Prostate gland (tissue), 2 donors: Measurements from ENCODE around the gene GRID2. TPM values are rescaled to one million over a fixed set of nuclear protein-coding genes. Genes with fewer than 3 reads are reported as not detected.
"Not testable (repeated sequence)": the region's sequence is repeated elsewhere in the genome, so short reads cannot be mapped to it uniquely, and the experiment has no call there.

Source experiments
- DNase-seq: peaks from one replicate; pipeline ENCODE4 v3.0.0-alpha.2; 2019; ENCODE audit warnings: low spot score
- H3K27ac ChIP-seq, 2 donors: fragments of 200-600 bp; sonication (generic); 2 replicates each; pipeline ENCODE4 v1.5.1; 2017 to 2019
- H3K27me3 ChIP-seq: fragments of 200-600 bp; sonication (generic); replicated peaks from 2 replicates; pipeline ENCODE4 v1.5.1; 2019; ENCODE audit not compliant: insufficient read depth
- H3K36me3 ChIP-seq, 2 donors: fragments of 200-600 bp; sonication (generic); 1 replicate in 1 of 2; 2 replicates in 1 of 2; pipeline versions ENCODE4 v1.5.1 to v1.8.1; 2017 to 2019
- H3K4me1 ChIP-seq: fragments of 200-600 bp; sonication (generic); replicated peaks from 2 replicates; pipeline ENCODE4 v1.5.1; 2019
- H3K4me3 ChIP-seq, 2 donors: fragments of 200-600 bp; sonication (generic); 2 replicates each; pipeline ENCODE4 v1.5.1; 2017 to 2019
- H3K9me3 ChIP-seq: fragments of 200-600 bp; sonication (generic); 2 replicates; pipeline ENCODE4 v1.5.1; 2017
- POLR2A ChIP-seq: fragments of 450-650 bp; IDR thresholded peaks from one replicate; pipeline ENCODE4 v1.6.1; 2016; ENCODE audit warnings: antibody characterized with exemption, mild to moderate bottlenecking
- POLR2AphosphoS5 ChIP-seq: sonication (generic); formaldehyde crosslinking; IDR thresholded peaks from one replicate; pipeline ENCODE4 v1.6.1; 2017; ENCODE audit warnings: antibody characterized with exemption
- WGBS: methylation state at CpG from one replicate; pipeline ENCODE4 v1.1.5; 2018; 5-methylcytosine and 5-hydroxymethylcytosine counted together
- intact Hi-C: fragments of 100-400 bp; cut with DNase I; formaldehyde crosslinking; loops from one replicate; pipeline ENCODE4 v1.14.2; 2022
- total RNA-seq, 2 donors: library from RNA; depleted of rRNA; stranded (reverse); fragments of >200 nt; gene quantifications; one replicate each; pipeline ENCODE4 v1.1.0, GENCODE V29; 2016
- TF ChIP-seq, protein P1 (sequence below), 4 experiments: fragments of 200-600 bp in 2 of 4; fragments of 450-650 bp in 2 of 4; sonication (generic) in 2 of 4; IDR thresholded peaks; 1 replicate in 3 of 4; 2 replicates in 1 of 4; pipeline ENCODE4 v1.5.1; 2016 to 2019; ENCODE audit warnings: antibody characterized with exemption in 4 of 4, mild to moderate bottlenecking in 2 of 4, moderate library complexity in 2 of 4

GRID2 gene
- total RNA-seq, 2 donors from 2014 or later, result 0.09 to 11.0 TPM

DNA sequence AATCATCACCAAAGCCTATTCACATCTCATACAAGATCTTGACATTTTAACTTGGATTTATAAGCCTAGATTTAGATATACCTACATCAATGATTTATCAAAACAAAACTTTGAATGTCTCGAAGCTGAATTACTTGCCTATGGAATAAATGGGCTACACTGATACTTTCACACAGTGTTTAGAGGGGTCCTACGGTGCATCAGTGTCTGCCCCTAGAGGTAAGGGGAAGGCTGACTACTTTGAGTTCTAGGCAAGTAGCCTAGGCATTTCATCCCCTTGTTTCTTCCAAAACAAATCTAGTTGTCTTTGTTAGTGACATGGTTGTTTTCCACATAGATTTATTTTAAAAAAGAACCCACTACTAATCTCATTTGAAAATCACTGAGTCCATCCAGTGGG, 1366.7 kb downstream of the GRID2 start:
- Histone ChIP-seq H3K27ac (no peak overlapping the region), H3K27me3 (no peaks in the 10 kb centered on the region), H3K9me3 (no peaks in the 10 kb centered on the region), H3K4me1 (no peaks in the 10 kb centered on the region), H3K36me3 (no peaks in the 10 kb centered on the region), H3K4me3 (no peak overlapping the region)
- WGBS, result 83% methylated on average over 2 of the region's 2 CpGs
- intact Hi-C loops, result no loop called here
- TF ChIP-seq, protein P1, sequence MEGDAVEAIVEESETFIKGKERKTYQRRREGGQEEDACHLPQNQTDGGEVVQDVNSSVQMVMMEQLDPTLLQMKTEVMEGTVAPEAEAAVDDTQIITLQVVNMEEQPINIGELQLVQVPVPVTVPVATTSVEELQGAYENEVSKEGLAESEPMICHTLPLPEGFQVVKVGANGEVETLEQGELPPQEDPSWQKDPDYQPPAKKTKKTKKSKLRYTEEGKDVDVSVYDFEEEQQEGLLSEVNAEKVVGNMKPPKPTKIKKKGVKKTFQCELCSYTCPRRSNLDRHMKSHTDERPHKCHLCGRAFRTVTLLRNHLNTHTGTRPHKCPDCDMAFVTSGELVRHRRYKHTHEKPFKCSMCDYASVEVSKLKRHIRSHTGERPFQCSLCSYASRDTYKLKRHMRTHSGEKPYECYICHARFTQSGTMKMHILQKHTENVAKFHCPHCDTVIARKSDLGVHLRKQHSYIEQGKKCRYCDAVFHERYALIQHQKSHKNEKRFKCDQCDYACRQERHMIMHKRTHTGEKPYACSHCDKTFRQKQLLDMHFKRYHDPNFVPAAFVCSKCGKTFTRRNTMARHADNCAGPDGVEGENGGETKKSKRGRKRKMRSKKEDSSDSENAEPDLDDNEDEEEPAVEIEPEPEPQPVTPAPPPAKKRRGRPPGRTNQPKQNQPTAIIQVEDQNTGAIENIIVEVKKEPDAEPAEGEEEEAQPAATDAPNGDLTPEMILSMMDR (IDR thresholded peaks at IDR 0.05), result no peak
- TF ChIP-seq POLR2AphosphoS5, result no peak
- TF ChIP-seq POLR2A, result no peak
- DNase-seq, result no peak

DNA sequence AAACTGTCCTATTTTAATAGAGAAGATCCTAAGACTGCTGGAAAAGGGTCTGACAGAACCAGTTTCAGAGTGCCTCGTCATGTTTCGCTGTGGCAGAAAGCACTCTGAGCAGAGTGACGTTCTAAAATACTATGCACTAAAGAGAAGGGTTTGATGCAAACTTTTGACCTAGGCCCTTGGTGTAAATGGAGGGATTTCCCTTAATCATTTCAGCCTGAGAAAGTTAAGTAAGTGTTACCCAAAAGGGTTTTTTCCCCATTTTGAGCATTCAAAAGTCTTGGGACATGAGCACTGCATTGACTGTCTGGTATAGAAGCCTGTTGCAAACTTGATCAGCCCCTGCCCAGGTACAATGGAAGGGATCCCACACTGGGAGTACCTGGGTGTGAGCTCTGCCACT, 1367.3 kb downstream of the GRID2 start:
- Histone ChIP-seq H3K36me3 (no peaks in the 10 kb centered on the region), H3K4me1 (no peaks in the 10 kb centered on the region)

DNA sequence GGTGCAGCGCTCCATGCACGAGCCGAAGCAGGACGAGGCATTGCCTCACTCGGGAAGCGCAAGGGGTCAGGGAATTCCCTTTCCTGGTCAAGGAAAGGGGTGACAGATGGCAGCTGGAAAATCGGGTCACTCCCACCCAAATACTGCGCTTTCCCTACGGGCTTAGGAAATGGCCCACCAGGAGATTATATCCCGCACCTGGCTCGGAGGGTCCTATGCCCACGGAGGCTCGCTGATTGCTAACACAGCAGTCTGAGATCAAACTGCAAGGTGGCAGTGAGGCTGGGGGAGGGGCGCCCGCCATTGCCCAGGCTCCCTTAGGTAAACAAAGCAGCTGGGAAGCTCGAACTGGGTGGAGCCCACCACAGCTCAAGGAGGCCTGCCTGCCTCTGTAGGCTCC, 1373.2 kb downstream of the GRID2 start:
- H3K4me3 ChIP-seq, H3K27me3 ChIP-seq, H3K9me3 ChIP-seq, intact Hi-C loops, H3K27ac ChIP-seq, H3K36me3 ChIP-seq, DNase-seq, H3K4me1 ChIP-seq: not testable (repeated sequence)
- whole genome bisulfite sequencing, result 87% methylated on average over 15 of the region's 16 CpGs

More for the DNA sequence above, 1367.3 kb downstream of the GRID2 start:
- WGBS, result 89% methylated on average over 3 of the region's 3 CpGs
- DNase-seq, result no peak
- Histone ChIP-seq H3K4me3 (no peak overlapping the region), H3K27me3 (no peaks in the 10 kb centered on the region), H3K27ac (no peak overlapping the region), H3K9me3 (no peaks in the 10 kb centered on the region)
- TF ChIP-seq, protein P1 (IDR thresholded peaks at IDR 0.05), result no peak
- TF ChIP-seq POLR2A (no peak), POLR2AphosphoS5 (no peak)
- intact Hi-C loops, result no loop called here

DNA sequence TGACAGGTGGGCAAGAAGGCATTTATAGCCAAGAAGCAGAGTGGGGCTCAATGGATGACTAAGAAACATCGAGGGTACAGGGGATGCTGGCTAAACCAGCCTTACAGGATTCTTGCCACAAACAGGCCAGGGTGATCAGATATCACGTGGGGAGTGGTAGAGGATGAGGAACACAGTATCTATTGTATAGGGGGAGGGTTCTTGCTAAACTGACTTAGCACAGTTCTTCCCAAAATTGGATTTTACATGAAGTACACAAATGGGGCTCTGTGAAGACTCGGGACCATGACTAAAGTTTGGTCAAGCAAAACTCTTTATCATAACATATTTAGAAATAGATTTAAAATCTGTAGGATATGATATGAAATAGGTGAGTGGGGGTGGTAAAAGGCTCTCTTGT, 1380.8 kb downstream of the GRID2 start:
- WGBS, result 43% methylated on average over 3 of the region's 3 CpGs
- no peak for DNase-seq
- H3K4me1 ChIP-seq, result no peaks in the 10 kb centered on the region
- no peaks in the 10 kb centered on the region for H3K36me3 ChIP-seq
- H3K4me3 ChIP-seq, result no peak overlapping the region
- no peak for TF ChIP-seq POLR2AphosphoS5
- no peak for TF ChIP-seq POLR2A
- TF ChIP-seq, protein P1 (IDR thresholded peaks at IDR 0.05), result no peak
- intact Hi-C loops, result no loop called here
- no peaks in the 10 kb centered on the region for H3K27me3 ChIP-seq
- no peak overlapping the region for H3K27ac ChIP-seq
- no peaks in the 10 kb centered on the region for H3K9me3 ChIP-seq

DNA sequence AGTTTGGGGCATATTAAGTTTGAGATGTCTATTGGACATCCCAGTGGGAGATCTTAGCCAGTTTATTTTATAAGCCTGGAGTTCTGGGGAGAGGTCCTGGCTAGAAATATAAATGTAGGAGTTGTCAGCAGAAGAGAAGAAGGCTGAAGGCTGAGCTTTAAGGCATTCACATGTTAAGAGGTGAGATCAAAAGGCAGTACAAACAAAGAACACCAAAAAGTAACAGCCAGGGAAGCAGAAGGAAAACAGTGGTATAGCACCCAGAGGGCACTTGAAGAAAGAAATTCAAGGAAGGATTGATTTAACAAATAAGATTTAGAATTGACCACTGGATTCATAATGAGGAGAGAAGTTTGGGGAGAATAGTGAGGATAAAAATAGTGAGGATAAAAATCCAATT, 1383.5 kb downstream of the GRID2 start:
- Histone ChIP-seq H3K27ac (no peak overlapping the region), H3K4me3 (no peak overlapping the region), H3K4me1 (no peaks in the 10 kb centered on the region), H3K36me3 (no peaks in the 10 kb centered on the region), H3K27me3 (no peaks in the 10 kb centered on the region), H3K9me3 (no peaks in the 10 kb centered on the region)
- DNase-seq, result no peak
- TF ChIP-seq POLR2AphosphoS5 (no peak), POLR2A (no peak)
- TF ChIP-seq, protein P1 (IDR thresholded peaks at IDR 0.05), result no peak
- intact Hi-C loops, result no loop called here
